Activated CD4-positive, CD25-positive, alpha-beta regulatory T cell treated with anti-CD3 and anti-CD28 coated beads, Interleukin-2, amount 50 U/mL, for 24 hours (primary cell): Measurements from ENCODE around the gene PLB1.
A peak's percentile ranks its signal among the peaks of the same experiment; 100 is the strongest.
"Not testable (repeated sequence)": the region's sequence is repeated elsewhere in the genome, so short reads cannot be mapped to it uniquely, and the experiment has no call there.

Experiments used
- ATAC-seq, 2 donors: fragments of 150-1000 bp; cut with Tn5 transposase; one replicate each; pipeline ENCODE4 v1.10.0; 2021; ENCODE audit warnings: mild to moderate bottlenecking in 1 of 2, moderate library complexity in 1 of 2

The PLB1 gene

GRCh38 chr2:28465148-28465885 is 30.5 kb upstream of the PLB1 start:
- peak; percentile 96 for ATAC-seq

GRCh38 chr2:28469304-28469703 is 26.6 kb upstream of the PLB1 start:
- no peak for ATAC-seq

- ATAC-seq: no peak
Measured at GRCh38 chr2:28469947-28470535, 25.8 kb upstream of the PLB1 start.

GRCh38 chr2:28470759-28471158 is 25.1 kb upstream of the PLB1 start:
- no peak for ATAC-seq

GRCh38 chr2:28471214-28471613 is 24.6 kb upstream of the PLB1 start:
- ATAC-seq: no peak

- ATAC-seq: no peak
Measured at GRCh38 chr2:28471701-28472236, 24.1 kb upstream of the PLB1 start.

- ATAC-seq: not testable (repeated sequence)
Measured at GRCh38 chr2:28472641-28473040, 23.2 kb upstream of the PLB1 start.

- ATAC-seq: no peak
Measured at GRCh38 chr2:28475088-28475595, 20.7 kb upstream of the PLB1 start.

GRCh38 chr2:28477087-28477486 is 18.8 kb upstream of the PLB1 start:
- ATAC-seq: no peak

GRCh38 chr2:28477645-28478044 is 18.2 kb upstream of the PLB1 start:
- ATAC-seq: no peak

GRCh38 chr2:28480403-28481049 is 15.3 kb upstream of the PLB1 start:
- ATAC-seq: peak in 1 of 2 donors; percentile 35

- no peak for ATAC-seq
Measured at GRCh38 chr2:28481905-28482304, 14.0 kb upstream of the PLB1 start.

GRCh38 chr2:28484835-28485234 is 11.0 kb upstream of the PLB1 start:
- ATAC-seq: no peak

- no peak for ATAC-seq
Measured at GRCh38 chr2:28486526-28486925, 9.3 kb upstream of the PLB1 start.

- ATAC-seq: no peak
Measured at GRCh38 chr2:28487258-28487657, 8.6 kb upstream of the PLB1 start.

- no peak for ATAC-seq
Measured at GRCh38 chr2:28488083-28488830, 7.6 kb upstream of the PLB1 start.

- ATAC-seq: no peak
Measured at GRCh38 chr2:28488858-28489575, 6.8 kb upstream of the PLB1 start.

GRCh38 chr2:28490558-28490957 is 5.3 kb upstream of the PLB1 start:
- no peak for ATAC-seq

- ATAC-seq: no peak
Measured at GRCh38 chr2:28492282-28492681, 3.6 kb upstream of the PLB1 start.

- ATAC-seq: no peak
Measured at GRCh38 chr2:28493636-28494035, 2.2 kb upstream of the PLB1 start.

- no peak for ATAC-seq
Measured at GRCh38 chr2:28496781-28497180, 921 bp downstream of the PLB1 start.

GRCh38 chr2:28497206-28497605 is 1.3 kb downstream of the PLB1 start:
- no peak for ATAC-seq
